IPS-15b (cell line): Measurements from ENCODE around the gene ST6GALNAC6.

ENCODE experiments used
- H3K27me3 ChIP-seq: one replicate; pipeline ENCODE4 v1.6.1; 2013; ENCODE audit warnings: low read length; ENCODE audit not compliant: control insufficient read depth, insufficient read depth
- H3K36me3 ChIP-seq: one replicate; pipeline ENCODE4 v1.6.1; 2013; ENCODE audit warnings: low read length; ENCODE audit not compliant: control insufficient read depth, insufficient read depth
- H3K4me1 ChIP-seq: one replicate; pipeline ENCODE4 v1.6.1; 2013; ENCODE audit warnings: mild to moderate bottlenecking, low read length; ENCODE audit not compliant: control insufficient read depth, insufficient read depth
- H3K4me3 ChIP-seq: one replicate; pipeline ENCODE4 v1.5.1; 2013; ENCODE audit warnings: low read depth, low read length
- H3K9ac ChIP-seq: one replicate; pipeline ENCODE4 v1.6.1; 2013; ENCODE audit warnings: low read depth, mild to moderate bottlenecking, low read length
- H3K9me3 ChIP-seq: one replicate; pipeline ENCODE4 v1.6.1; 2013; ENCODE audit warnings: mild to moderate bottlenecking, low read length; ENCODE audit not compliant: control insufficient read depth, insufficient read depth

Gene ST6GALNAC6

GRCh38 chr9:127921557-127922120, 22.2 kb upstream of the ST6GALNAC6 start:
- no peaks in the 10 kb centered on the region for H3K9me3 ChIP-seq
- H3K4me3 ChIP-seq: peak overlapping the region; percentile 45
- no peak overlapping the region for H3K9ac ChIP-seq
- H3K36me3 ChIP-seq: no peaks in the 10 kb centered on the region
- peaks cover 6% of the 10 kb centered on the region for H3K4me1 ChIP-seq
- H3K27me3 ChIP-seq: peaks cover 16% of the 10 kb centered on the region

- Histone ChIP-seq H3K4me3 (no peak overlapping the region), H3K4me1 (peaks cover 6% of the 10 kb centered on the region), H3K9ac (no peak overlapping the region), H3K9me3 (no peaks in the 10 kb centered on the region), H3K36me3 (no peaks in the 10 kb centered on the region), H3K27me3 (peaks cover 18% of the 10 kb centered on the region)
Measured at GRCh38 chr9:127920794-127921193, 21.4 kb upstream of the ST6GALNAC6 start.

DNA sequence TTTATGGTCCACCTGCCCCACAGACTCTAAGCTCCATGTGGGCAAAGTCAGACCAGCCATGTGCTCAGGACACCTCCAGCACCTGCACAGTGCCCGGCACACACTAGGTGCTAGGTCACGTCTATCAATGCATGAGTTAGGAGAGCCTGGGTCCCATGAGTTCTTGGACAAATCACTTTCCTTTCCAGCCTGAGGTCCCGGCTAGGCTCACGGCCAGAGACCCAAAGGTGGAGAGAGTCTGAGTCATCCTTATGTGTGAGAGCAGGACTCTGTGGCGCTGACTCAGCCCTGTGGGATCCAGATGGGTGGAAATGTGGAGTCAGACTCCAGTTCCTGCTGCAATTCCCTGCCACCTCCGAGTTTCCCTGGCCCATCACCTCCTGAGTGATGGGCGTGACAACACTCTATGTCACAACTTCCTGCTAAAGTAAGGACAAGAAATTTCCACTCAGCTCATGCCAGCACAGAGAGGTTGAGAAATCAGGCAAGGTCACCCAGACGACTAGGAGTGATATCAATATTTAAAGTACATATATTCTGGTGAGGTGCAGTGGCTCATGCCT, 19.9 kb upstream of the ST6GALNAC6 start:
- Histone ChIP-seq H3K9ac (no peak overlapping the region), H3K27me3 (peaks cover 18% of the 10 kb centered on the region), H3K4me3 (no peak overlapping the region), H3K9me3 (no peaks in the 10 kb centered on the region), H3K4me1 (peaks cover 6% of the 10 kb centered on the region), H3K36me3 (no peaks in the 10 kb centered on the region)

DNA sequence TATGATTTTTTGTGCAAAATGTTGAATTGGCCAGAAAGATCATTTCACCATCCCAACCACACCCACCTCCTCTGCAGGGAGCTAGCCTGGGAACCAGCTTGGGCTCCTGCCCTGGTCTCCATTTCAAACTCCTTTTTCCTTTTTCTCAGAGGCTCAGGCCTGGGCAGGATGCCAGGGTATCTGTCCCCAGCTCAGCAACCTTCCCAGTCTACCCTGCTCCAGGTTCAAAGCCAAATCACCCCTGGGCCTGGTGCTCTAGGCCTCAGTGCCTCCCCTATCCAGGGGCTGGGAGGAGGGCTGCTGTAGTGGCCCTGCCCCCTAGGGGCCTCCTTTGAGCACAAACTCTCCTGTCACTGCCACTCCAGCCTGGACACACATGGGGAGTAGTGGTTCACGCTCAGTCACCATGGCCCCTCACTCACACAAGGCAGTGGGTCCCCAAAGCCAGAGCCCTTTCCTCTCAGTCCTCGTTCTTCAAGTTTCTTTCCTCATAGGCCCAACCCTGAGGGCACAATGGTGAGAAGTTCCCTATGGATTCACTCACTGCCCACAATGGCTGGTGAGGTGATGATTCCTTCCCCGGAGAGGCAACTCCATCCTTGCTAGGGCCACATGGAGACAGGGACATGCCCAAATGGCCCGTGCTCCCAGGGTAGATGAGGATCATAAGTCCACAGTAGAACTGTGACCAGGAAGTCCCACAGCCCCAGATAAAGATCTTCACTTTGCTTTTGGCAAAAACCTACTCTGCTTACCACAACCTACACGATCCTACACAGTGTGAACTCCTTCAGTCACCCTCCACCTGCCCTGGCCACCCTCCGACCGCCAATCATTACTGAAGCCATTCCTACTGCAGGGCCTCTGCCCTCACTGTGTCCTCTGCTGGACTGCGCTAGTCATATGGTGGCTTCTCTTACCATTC, 19.0 kb upstream of the ST6GALNAC6 start:
- H3K4me1 ChIP-seq: peaks cover 6% of the 10 kb centered on the region
- no peak overlapping the region for H3K4me3 ChIP-seq
- H3K9me3 ChIP-seq: no peaks in the 10 kb centered on the region
- H3K27me3 ChIP-seq: peaks cover 18% of the 10 kb centered on the region
- H3K36me3 ChIP-seq: no peaks in the 10 kb centered on the region
- H3K9ac ChIP-seq: no peak overlapping the region

- H3K36me3 ChIP-seq: no peaks in the 10 kb centered on the region
- H3K4me1 ChIP-seq: peaks cover 6% of the 10 kb centered on the region
- H3K4me3 ChIP-seq: no peak overlapping the region
- no peaks in the 10 kb centered on the region for H3K9me3 ChIP-seq
- H3K27me3 ChIP-seq: peaks cover 18% of the 10 kb centered on the region
- H3K9ac ChIP-seq: no peak overlapping the region
Measured at GRCh38 chr9:127917603-127918002, 18.2 kb upstream of the ST6GALNAC6 start.

DNA sequence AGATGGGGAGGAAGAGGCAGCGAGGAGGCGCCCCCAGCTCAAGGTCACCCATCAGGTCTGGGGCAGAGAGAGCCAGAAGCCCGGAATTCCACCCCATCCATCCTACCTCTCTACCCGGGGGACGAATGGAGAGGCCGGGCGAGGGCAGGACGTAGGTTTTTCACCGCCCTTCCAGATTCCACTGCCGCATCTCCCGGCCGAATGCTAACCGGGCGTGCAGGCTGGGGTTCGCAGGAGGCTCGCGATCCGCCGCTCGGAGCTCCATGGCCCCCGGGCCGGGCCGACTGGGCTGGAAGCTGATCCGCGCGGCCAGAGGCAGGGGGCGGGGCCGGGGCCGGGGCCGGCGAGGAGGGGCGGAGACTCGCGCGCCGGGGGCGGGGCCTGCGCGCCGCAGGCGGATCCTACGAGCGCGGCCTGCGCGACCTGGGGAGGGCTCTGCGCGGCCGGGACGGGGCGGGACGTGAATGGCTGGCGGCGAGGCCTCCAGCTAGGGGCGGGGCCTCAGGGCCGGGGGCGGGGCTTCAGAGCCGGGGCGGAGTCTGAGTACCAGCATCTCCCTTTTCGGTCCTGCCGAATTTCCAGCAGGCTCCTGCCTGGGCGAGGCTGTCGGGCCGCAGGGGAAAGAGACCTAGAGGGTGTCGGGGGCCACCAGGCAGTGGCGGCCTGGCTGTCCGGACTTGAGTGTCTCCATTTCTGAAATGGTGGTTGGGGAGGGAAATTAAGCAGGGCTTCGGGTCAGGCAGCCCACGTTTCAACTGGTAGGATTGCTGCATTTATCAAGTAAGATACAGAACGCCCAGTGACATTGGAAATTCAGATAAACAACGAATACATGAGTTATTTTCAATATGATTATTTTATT, 17.5 kb upstream of the ST6GALNAC6 start, which contains the start of gene ST6GALNAC4:
TSS of gene ST6GALNAC4 (minus strand) at position 322 of the 862 bp plus-strand sequence. CDS start 622 bp downstream, outside the sequence.
- Histone ChIP-seq H3K9ac (no peak within 1 kb of the TSS), H3K9me3 (no peaks in the 10 kb centered on the region), H3K4me1 (peaks cover 6% of the 10 kb centered on the region), H3K4me3 (peak within 1 kb of the TSS; percentile 54), H3K27me3 (peaks cover 15% of the 10 kb centered on the region), H3K36me3 (no peaks in the 10 kb centered on the region)

GRCh38 chr9:127915801-127916719, 16.7 kb upstream of the ST6GALNAC6 start:
- H3K27me3 ChIP-seq: peaks cover 10% of the 10 kb centered on the region
- H3K9me3 ChIP-seq: no peaks in the 10 kb centered on the region
- H3K9ac ChIP-seq: no peak overlapping the region
- H3K36me3 ChIP-seq: no peaks in the 10 kb centered on the region
- H3K4me1 ChIP-seq: peaks cover 6% of the 10 kb centered on the region
- peak overlapping the region; percentile 54 for H3K4me3 ChIP-seq

- no peaks in the 10 kb centered on the region for H3K9me3 ChIP-seq
- H3K9ac ChIP-seq: no peak overlapping the region
- H3K4me1 ChIP-seq: peaks cover 6% of the 10 kb centered on the region
- H3K36me3 ChIP-seq: no peaks in the 10 kb centered on the region
- H3K27me3 ChIP-seq: peaks cover 8% of the 10 kb centered on the region
- no peak overlapping the region for H3K4me3 ChIP-seq
Measured at GRCh38 chr9:127915325-127915752, 15.9 kb upstream of the ST6GALNAC6 start.

GRCh38 chr9:127913682-127914081, 14.3 kb upstream of the ST6GALNAC6 start:
- Histone ChIP-seq H3K4me1 (peaks cover 6% of the 10 kb centered on the region), H3K27me3 (peaks cover 8% of the 10 kb centered on the region), H3K4me3 (no peak overlapping the region), H3K9me3 (no peaks in the 10 kb centered on the region), H3K36me3 (no peaks in the 10 kb centered on the region), H3K9ac (no peak overlapping the region)

- Histone ChIP-seq H3K27me3 (peaks cover 8% of the 10 kb centered on the region), H3K4me1 (peaks cover 4% of the 10 kb centered on the region), H3K36me3 (no peaks in the 10 kb centered on the region), H3K4me3 (no peak overlapping the region), H3K9ac (no peak overlapping the region), H3K9me3 (no peaks in the 10 kb centered on the region)
Measured at GRCh38 chr9:127912882-127913281, 13.5 kb upstream of the ST6GALNAC6 start.
